Stomach (tissue), 4 donors: ENCODE data around the gene PRKCZ.

ENCODE experiments used
- POLR2A ChIP-seq, 4 donors: fragments of 450-650 bp; IDR thresholded peaks; one replicate each; pipeline ENCODE4 v1.6.1; 2016; ENCODE audit warnings: antibody characterized with exemption in 4 of 4, control low read depth in 2 of 4, mild to moderate bottlenecking in 1 of 4, moderate library complexity in 1 of 4
- TF ChIP-seq, protein P1 (sequence below), 7 experiments: fragments of 450-650 bp in 4 of 7; fragments of 200-600 bp in 3 of 7; sonication (generic) in 3 of 7; IDR thresholded peaks; one replicate each; pipeline ENCODE4 v1.5.1; 2016 to 2019; ENCODE audit warnings: antibody characterized with exemption in 7 of 7, control low read depth in 2 of 7, mild to moderate bottlenecking in 1 of 7

DNA sequence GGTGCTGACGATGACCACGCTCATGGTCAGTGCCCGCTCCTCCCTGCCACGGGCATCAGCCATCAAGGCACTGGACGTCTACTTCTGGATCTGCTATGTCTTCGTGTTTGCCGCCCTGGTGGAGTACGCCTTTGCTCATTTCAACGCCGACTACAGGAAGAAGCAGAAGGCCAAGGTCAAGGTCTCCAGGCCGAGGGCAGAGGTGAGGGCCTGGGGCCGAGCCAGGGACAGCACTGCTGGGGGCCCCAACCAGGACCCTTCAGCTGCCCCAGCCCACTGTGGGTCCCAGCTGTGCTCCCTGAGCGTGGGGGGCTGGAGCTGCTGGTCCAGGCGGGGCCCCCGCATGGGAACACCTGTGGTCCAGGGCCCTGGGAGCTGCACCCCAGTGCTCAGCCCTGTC lies 20.6 kb upstream of the PRKCZ start:
- TF ChIP-seq, protein P1, sequence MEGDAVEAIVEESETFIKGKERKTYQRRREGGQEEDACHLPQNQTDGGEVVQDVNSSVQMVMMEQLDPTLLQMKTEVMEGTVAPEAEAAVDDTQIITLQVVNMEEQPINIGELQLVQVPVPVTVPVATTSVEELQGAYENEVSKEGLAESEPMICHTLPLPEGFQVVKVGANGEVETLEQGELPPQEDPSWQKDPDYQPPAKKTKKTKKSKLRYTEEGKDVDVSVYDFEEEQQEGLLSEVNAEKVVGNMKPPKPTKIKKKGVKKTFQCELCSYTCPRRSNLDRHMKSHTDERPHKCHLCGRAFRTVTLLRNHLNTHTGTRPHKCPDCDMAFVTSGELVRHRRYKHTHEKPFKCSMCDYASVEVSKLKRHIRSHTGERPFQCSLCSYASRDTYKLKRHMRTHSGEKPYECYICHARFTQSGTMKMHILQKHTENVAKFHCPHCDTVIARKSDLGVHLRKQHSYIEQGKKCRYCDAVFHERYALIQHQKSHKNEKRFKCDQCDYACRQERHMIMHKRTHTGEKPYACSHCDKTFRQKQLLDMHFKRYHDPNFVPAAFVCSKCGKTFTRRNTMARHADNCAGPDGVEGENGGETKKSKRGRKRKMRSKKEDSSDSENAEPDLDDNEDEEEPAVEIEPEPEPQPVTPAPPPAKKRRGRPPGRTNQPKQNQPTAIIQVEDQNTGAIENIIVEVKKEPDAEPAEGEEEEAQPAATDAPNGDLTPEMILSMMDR (IDR thresholded peaks at IDR 0.05): no peak
- TF ChIP-seq POLR2A (IDR thresholded peaks at IDR 0.05): no peak
